ENCODE results near the gene CORO2A. TPM values are rescaled to one million over a fixed set of nuclear protein-coding genes. Genes with fewer than 3 reads are reported as not detected.

CORO2A gene
- total and polyA plus RNA-seq, 2 of the 13 experiments (the other 11 are each of a cell fraction or from before 2014, with no cell fraction given), result 14.4 to 15.3 TPM

DNA sequence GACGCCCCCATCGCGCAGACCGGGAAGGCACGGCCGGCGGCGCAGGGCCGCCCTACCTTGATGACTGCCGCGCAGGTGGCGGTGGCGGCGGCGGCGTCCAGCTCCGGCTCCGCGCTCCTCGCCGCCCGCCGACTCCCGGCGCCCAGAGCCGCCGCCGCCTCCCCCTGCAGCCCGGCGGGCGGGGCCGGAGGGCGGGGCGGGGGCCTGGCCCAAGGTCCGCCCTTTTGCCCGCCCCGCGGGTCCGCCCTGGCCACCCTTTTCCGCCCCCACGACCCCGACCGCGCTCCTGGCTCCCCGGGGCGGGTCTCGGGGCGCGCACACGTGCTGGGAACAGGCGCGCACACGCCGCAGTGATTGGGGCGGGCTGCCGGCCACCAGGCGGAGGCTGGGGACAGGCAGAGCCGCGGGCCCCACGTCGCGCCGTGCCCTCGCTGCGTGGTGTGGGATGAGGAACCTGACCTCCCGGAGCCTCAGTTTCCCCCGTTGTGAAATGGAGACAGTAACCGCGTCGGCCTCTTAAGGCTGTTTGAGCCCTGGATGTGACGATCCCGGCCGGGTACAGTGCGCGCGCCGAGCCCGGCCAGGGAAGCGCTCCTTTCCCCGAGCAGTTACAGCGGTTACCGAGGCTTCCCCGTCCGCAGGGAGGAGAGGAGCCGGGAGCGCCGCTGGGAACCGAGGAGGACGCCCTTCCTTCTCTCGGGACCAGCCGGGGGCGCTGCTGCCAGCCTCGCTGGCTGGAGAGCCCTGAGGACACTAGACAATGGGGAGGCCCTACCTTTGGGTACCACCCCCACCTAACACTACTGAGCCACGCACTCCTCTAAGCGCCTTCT, at the start of gene CORO2A (continued):
- no peak for TF ChIP-seq CBX5 (CRISPR knock-in tag; IDR thresholded peaks at IDR 0.05; ENCODE audit: borderline replicate concordance)
- TF ChIP-seq, protein P1, sequence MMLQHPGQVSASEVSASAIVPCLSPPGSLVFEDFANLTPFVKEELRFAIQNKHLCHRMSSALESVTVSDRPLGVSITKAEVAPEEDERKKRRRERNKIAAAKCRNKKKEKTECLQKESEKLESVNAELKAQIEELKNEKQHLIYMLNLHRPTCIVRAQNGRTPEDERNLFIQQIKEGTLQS (CRISPR knock-in tag; IDR thresholded peaks at IDR 0.05), result 0 out of 2 replicates have a peak, but pooled peaks have one; percentile 5
- peak; percentile 86 for TF ChIP-seq ZSCAN25 (CRISPR knock-in tag; IDR thresholded peaks at IDR 0.05)
- TF ChIP-seq NR2F1 (CRISPR knock-in tag; IDR thresholded peaks at IDR 0.05), result peak in 1 of 2 experiments; percentile 38; a peak in 1 of 4 replicates
- TF ChIP-seq SOX6 (IDR thresholded peaks at IDR 0.05), result no peak
- peak; percentile 78 for TF ChIP-seq SOX6 (CRISPR knock-in tag; IDR thresholded peaks at IDR 0.05)
- TF ChIP-seq ZNF282 (IDR thresholded peaks at IDR 0.05; ENCODE audit: partially characterized antibody), result no peak
- no peak for TF ChIP-seq SNAPC2 (CRISPR knock-in tag; IDR thresholded peaks at IDR 0.05)
- peak; percentile 61; the same call in 1 of the 2 replicates for TF ChIP-seq ZNF83 (CRISPR knock-in tag; IDR thresholded peaks at IDR 0.05; ENCODE audit: borderline replicate concordance)
- TF ChIP-seq, protein P2, sequence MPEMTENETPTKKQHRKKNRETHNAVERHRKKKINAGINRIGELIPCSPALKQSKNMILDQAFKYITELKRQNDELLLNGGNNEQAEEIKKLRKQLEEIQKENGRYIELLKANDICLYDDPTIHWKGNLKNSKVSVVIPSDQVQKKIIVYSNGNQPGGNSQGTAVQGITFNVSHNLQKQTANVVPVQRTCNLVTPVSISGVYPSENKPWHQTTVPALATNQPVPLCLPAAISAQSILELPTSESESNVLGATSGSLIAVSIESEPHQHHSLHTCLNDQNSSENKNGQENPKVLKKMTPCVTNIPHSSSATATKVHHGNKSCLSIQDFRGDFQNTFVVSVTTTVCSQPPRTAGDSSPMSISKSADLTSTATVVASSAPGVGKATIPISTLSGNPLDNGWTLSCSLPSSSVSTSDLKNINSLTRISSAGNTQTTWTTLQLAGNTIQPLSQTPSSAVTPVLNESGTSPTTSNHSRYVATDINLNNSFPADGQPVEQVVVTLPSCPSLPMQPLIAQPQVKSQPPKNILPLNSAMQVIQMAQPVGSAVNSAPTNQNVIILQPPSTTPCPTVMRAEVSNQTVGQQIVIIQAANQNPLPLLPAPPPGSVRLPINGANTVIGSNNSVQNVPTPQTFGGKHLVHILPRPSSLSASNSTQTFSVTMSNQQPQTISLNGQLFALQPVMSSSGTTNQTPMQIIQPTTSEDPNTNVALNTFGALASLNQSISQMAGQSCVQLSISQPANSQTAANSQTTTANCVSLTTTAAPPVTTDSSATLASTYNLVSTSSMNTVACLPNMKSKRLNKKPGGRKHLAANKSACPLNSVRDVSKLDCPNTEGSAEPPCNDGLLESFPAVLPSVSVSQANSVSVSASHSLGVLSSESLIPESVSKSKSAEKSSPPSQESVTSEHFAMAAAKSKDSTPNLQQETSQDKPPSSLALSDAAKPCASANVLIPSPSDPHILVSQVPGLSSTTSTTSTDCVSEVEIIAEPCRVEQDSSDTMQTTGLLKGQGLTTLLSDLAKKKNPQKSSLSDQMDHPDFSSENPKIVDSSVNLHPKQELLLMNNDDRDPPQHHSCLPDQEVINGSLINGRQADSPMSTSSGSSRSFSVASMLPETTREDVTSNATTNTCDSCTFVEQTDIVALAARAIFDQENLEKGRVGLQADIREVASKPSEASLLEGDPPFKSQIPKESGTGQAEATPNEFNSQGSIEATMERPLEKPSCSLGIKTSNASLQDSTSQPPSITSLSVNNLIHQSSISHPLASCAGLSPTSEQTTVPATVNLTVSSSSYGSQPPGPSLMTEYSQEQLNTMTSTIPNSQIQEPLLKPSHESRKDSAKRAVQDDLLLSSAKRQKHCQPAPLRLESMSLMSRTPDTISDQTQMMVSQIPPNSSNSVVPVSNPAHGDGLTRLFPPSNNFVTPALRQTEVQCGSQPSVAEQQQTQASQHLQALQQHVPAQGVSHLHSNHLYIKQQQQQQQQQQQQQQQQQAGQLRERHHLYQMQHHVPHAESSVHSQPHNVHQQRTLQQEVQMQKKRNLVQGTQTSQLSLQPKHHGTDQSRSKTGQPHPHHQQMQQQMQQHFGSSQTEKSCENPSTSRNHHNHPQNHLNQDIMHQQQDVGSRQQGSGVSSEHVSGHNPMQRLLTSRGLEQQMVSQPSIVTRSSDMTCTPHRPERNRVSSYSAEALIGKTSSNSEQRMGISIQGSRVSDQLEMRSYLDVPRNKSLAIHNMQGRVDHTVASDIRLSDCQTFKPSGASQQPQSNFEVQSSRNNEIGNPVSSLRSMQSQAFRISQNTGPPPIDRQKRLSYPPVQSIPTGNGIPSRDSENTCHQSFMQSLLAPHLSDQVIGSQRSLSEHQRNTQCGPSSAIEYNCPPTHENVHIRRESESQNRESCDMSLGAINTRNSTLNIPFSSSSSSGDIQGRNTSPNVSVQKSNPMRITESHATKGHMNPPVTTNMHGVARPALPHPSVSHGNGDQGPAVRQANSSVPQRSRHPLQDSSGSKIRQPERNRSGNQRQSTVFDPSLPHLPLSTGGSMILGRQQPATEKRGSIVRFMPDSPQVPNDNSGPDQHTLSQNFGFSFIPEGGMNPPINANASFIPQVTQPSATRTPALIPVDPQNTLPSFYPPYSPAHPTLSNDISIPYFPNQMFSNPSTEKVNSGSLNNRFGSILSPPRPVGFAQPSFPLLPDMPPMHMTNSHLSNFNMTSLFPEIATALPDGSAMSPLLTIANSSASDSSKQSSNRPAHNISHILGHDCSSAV (CRISPR knock-in tag; IDR thresholded peaks at IDR 0.05; ENCODE audit: borderline replicate concordance), result no peak
- TF ChIP-seq GZF1 (CRISPR knock-in tag; IDR thresholded peaks at IDR 0.05), result no peak
- TF ChIP-seq ZNF431 (CRISPR knock-in tag; IDR thresholded peaks at IDR 0.05; ENCODE audit: borderline replicate concordance, low read depth), result no peak
- TF ChIP-seq DR1 (CRISPR knock-in tag; IDR thresholded peaks at IDR 0.05), result peak; percentile 45; the same call in 1 of the 2 replicates
- TF ChIP-seq CREM (IDR thresholded peaks at IDR 0.05), result no peak
- 0 out of 2 replicates have a peak, but pooled peaks have one; percentile 26 for TF ChIP-seq CREM (CRISPR knock-in tag; IDR thresholded peaks at IDR 0.05)
- no peak; the same call in 1 of the 2 replicates for TF ChIP-seq MEIS1 (CRISPR knock-in tag; IDR thresholded peaks at IDR 0.05; ENCODE audit: borderline replicate concordance)
- no peak for TF ChIP-seq EHMT2 (IDR thresholded peaks at IDR 0.05; ENCODE audit: borderline replicate concordance, low read depth, low read length)
- TF ChIP-seq, protein P3, sequence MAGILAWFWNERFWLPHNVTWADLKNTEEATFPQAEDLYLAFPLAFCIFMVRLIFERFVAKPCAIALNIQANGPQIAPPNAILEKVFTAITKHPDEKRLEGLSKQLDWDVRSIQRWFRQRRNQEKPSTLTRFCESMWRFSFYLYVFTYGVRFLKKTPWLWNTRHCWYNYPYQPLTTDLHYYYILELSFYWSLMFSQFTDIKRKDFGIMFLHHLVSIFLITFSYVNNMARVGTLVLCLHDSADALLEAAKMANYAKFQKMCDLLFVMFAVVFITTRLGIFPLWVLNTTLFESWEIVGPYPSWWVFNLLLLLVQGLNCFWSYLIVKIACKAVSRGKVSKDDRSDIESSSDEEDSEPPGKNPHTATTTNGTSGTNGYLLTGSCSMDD (CRISPR knock-in tag; IDR thresholded peaks at IDR 0.05), result no peak
- TF ChIP-seq, protein P4, sequence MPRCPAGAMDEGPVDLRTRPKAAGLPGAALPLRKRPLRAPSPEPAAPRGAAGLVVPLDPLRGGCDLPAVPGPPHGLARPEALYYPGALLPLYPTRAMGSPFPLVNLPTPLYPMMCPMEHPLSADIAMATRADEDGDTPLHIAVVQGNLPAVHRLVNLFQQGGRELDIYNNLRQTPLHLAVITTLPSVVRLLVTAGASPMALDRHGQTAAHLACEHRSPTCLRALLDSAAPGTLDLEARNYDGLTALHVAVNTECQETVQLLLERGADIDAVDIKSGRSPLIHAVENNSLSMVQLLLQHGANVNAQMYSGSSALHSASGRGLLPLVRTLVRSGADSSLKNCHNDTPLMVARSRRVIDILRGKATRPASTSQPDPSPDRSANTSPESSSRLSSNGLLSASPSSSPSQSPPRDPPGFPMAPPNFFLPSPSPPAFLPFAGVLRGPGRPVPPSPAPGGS (CRISPR knock-in tag; IDR thresholded peaks at IDR 0.05), result peak; percentile 62; the same call in 1 of the 2 replicates

Data from HepG2 (cell line).